H9 (cell line): ENCODE results near the gene PLEKHA5. TPM values are rescaled to one million over a fixed set of nuclear protein-coding genes. Genes with fewer than 3 reads are reported as not detected.

Experiments used
- DNase-seq: peaks from one replicate; pipeline ENCODE4 v3.0.0-alpha.2; 2017
- H2AFZ ChIP-seq: one replicate; pipeline ENCODE4 v1.6.1; 2013; ENCODE audit warnings: mild to moderate bottlenecking, low read length, control low read depth, moderate library complexity
- H2AK5ac ChIP-seq: 2 replicates; pipeline ENCODE4 v1.6.1; 2013; ENCODE audit warnings: low read length, control low read depth, mixed read lengths; ENCODE audit not compliant: insufficient read length
- H2BK120ac ChIP-seq: one replicate; pipeline ENCODE4 v1.6.1; 2013; ENCODE audit warnings: low read depth, mild to moderate bottlenecking, low read length, control low read depth, inconsistent platforms; ENCODE audit not compliant: poor library complexity, severe bottlenecking
- H2BK12ac ChIP-seq: 2 replicates; pipeline ENCODE4 v1.6.1; 2013; ENCODE audit warnings: low read length, control low read depth, mixed read lengths, low read depth; ENCODE audit not compliant: insufficient read length
- H2BK15ac ChIP-seq: 2 replicates; pipeline ENCODE4 v1.6.1; 2013; ENCODE audit warnings: low read depth, low read length, control low read depth
- H2BK20ac ChIP-seq: one replicate; pipeline ENCODE4 v1.6.1; 2013; ENCODE audit warnings: low read depth, mild to moderate bottlenecking, low read length, control low read depth, inconsistent platforms; ENCODE audit not compliant: poor library complexity, severe bottlenecking
- H2BK5ac ChIP-seq: 2 replicates; pipeline ENCODE4 v1.6.1; 2013; ENCODE audit warnings: low read length, control low read depth, mixed read lengths; ENCODE audit not compliant: insufficient read length
- H3K14ac ChIP-seq: 2 replicates; pipeline ENCODE4 v1.6.1; 2013; ENCODE audit warnings: low read length, control low read depth; ENCODE audit not compliant: insufficient read depth
- H3K18ac ChIP-seq: 2 replicates; pipeline ENCODE4 v1.6.1; 2013; ENCODE audit warnings: low read depth, mild to moderate bottlenecking, mixed read lengths, low read length, control low read depth; ENCODE audit not compliant: insufficient read length
- H3K23ac ChIP-seq: 2 replicates; pipeline ENCODE4 v1.6.1; 2013; ENCODE audit warnings: low read length, control low read depth, mixed read lengths, low read depth; ENCODE audit not compliant: insufficient read length
- H3K23me2 ChIP-seq: 2 replicates; pipeline ENCODE4 v1.6.1; 2013; ENCODE audit warnings: low read depth, mild to moderate bottlenecking, mixed read lengths, low read length, control low read depth; ENCODE audit not compliant: insufficient read length, poor library complexity, severe bottlenecking
- H3K27ac ChIP-seq: 2 replicates; pipeline ENCODE4 v1.5.1; 2013; ENCODE audit warnings: low read length, control low read depth, mixed read lengths, low read depth; ENCODE audit not compliant: insufficient read length
- H3K27me3 ChIP-seq: 2 replicates; pipeline ENCODE4 v1.6.1; 2013; ENCODE audit warnings: low read length, control low read depth, inconsistent platforms; ENCODE audit not compliant: insufficient read depth
- H3K4ac ChIP-seq: 2 replicates; pipeline ENCODE4 v1.6.1; 2013; ENCODE audit warnings: low read depth, mild to moderate bottlenecking, control low read depth, inconsistent platforms, low read length, moderate library complexity
- H3K4me1 ChIP-seq: 2 replicates; pipeline ENCODE4 v1.6.1; 2013; ENCODE audit warnings: low read length, control low read depth, inconsistent platforms; ENCODE audit not compliant: insufficient read depth
- H3K4me2 ChIP-seq: 2 replicates; pipeline ENCODE4 v1.6.1; 2013; ENCODE audit warnings: low read length, control low read depth, mixed read lengths; ENCODE audit not compliant: insufficient read length, insufficient read depth
- H3K56ac ChIP-seq: 2 replicates; pipeline ENCODE4 v1.6.1; 2013; ENCODE audit warnings: low read depth, mild to moderate bottlenecking, mixed read lengths, low read length, control low read depth; ENCODE audit not compliant: insufficient read length
- H3K79me1 ChIP-seq: 2 replicates; pipeline ENCODE4 v1.6.1; 2013; ENCODE audit warnings: low read depth, mild to moderate bottlenecking, moderate library complexity, low read length, control low read depth, inconsistent platforms; ENCODE audit not compliant: insufficient read depth, poor library complexity, severe bottlenecking
- H3K79me2 ChIP-seq: 2 replicates; pipeline ENCODE4 v1.6.1; 2013; ENCODE audit warnings: low read length, control low read depth, inconsistent platforms; ENCODE audit not compliant: insufficient read depth
- H3K9ac ChIP-seq: 2 replicates; pipeline ENCODE4 v1.6.1; 2013; ENCODE audit warnings: low read length, control low read depth, mixed read lengths; ENCODE audit not compliant: insufficient read length; ENCODE audit errors: extremely low read depth
- H3K9me3 ChIP-seq: one replicate; pipeline ENCODE4 v1.6.1; 2013; ENCODE audit warnings: low read depth, low read length, inconsistent platforms; ENCODE audit not compliant: control insufficient read depth
- H3T11ph ChIP-seq: one replicate; pipeline ENCODE4 v1.6.1; 2013; ENCODE audit warnings: mild to moderate bottlenecking, low read length, control low read depth, inconsistent platforms
- H4K20me1 ChIP-seq: one replicate; pipeline ENCODE4 v1.6.1; 2013; ENCODE audit not compliant: control insufficient read depth, insufficient read length, insufficient read depth
- H4K5ac ChIP-seq: 2 replicates; pipeline ENCODE4 v1.6.1; 2013; ENCODE audit warnings: low read depth, mild to moderate bottlenecking, mixed read lengths, low read length, control low read depth; ENCODE audit not compliant: insufficient read length
- H4K8ac ChIP-seq: replicated peaks from 2 replicates; pipeline ENCODE4 v1.6.1; 2013; ENCODE audit warnings: low read length, control low read depth, mixed read lengths, low read depth; ENCODE audit not compliant: insufficient read length
- H4K91ac ChIP-seq: 2 replicates; pipeline ENCODE4 v1.6.1; 2013; ENCODE audit warnings: low read depth, mild to moderate bottlenecking, moderate library complexity, mixed read lengths, low read length, control low read depth; ENCODE audit not compliant: insufficient read length
- H3K27ac Mint-ChIP-seq, 3 experiments: 2 replicates in 2 of 3; 3 replicates in 1 of 3; pipeline ENCODE4 v1.8.0; 2020 to 2021; ENCODE audit warnings: mixed read lengths in 3 of 3, mild to moderate bottlenecking in 1 of 3, moderate library complexity in 1 of 3
- H3K27me3 Mint-ChIP-seq: 2 replicates; pipeline ENCODE4 v1.8.0; 2021; ENCODE audit warnings: low read depth, mild to moderate bottlenecking, moderate library complexity, mixed read lengths
- H3K36me3 Mint-ChIP-seq, 3 experiments: 2 replicates in 2 of 3; 3 replicates in 1 of 3; pipeline ENCODE4 v1.8.0; 2020 to 2021; ENCODE audit warnings: low read depth in 3 of 3, mixed read lengths in 3 of 3; ENCODE audit not compliant: insufficient read depth in 1 of 3
- H3K4me1 Mint-ChIP-seq, 2 experiments: 2 replicates each; pipeline ENCODE4 v1.8.0; 2020; ENCODE audit warnings: mixed read lengths in 2 of 2
- H3K4me3 Mint-ChIP-seq, 2 experiments: 2 replicates in 1 of 2; 3 replicates in 1 of 2; pipeline ENCODE4 v1.8.0; 2020 to 2021; ENCODE audit warnings: mild to moderate bottlenecking in 2 of 2, mixed read lengths in 2 of 2, moderate library complexity in 1 of 2
- H3K9me3 Mint-ChIP-seq, 2 experiments: 2 replicates in 1 of 2; 3 replicates in 1 of 2; pipeline ENCODE4 v1.8.0; 2020; ENCODE audit warnings: mild to moderate bottlenecking in 2 of 2, mixed read lengths in 2 of 2, moderate library complexity in 1 of 2
- WGBS: extraction: QIAGEN DNeasy Blood & Tissue Kit; methylation state at CpG from one replicate; pipeline ENCODE4 v1.1.7; 2013; ENCODE audit warnings: missing lambda C conversion rate, low lambda C conversion rate, mixed read lengths; ENCODE audit not compliant: insufficient read length; ENCODE audit errors: extremely low coverage; 5-methylcytosine and 5-hydroxymethylcytosine counted together
- total RNA-seq: library from RNA; stranded (reverse); gene quantifications from 2 replicates; pipeline ENCODE4 v1.2.1, GENCODE V29; 2021
- TF ChIP-seq, protein P1 (sequence below): fragments of 200-600 bp; sonication (generic); conservative IDR thresholded peaks from 3 replicates; pipeline ENCODE4 v1.8.0; 2021; ENCODE audit warnings: antibody characterized with exemption, mild to moderate bottlenecking

PLEKHA5 gene
- total RNA-seq, 1 experiment from 2014 or later = 86.7 TPM

- no peak overlapping the region for H3K27ac ChIP-seq
- peaks cover 10% of the 10 kb centered on the region for H3K79me1 ChIP-seq
- no peak for DNase-seq
- H2AFZ ChIP-seq = no peak overlapping the region
- H3K36me3 Mint-ChIP-seq = peaks cover 24 to 60% (median 45%) of the 10 kb centered on the region in 3 experiments; a peak in 6 of 7 replicates
- H3K9ac ChIP-seq = no peak overlapping the region
- no peaks in the 10 kb centered on the region for H3K9me3 ChIP-seq
- no peak overlapping the region for H3K4ac ChIP-seq
- no peak overlapping the region for H3K4me3 Mint-ChIP-seq
- H2BK5ac ChIP-seq = no peak overlapping the region
- no peaks in the 10 kb centered on the region for H3K9me3 Mint-ChIP-seq
- H3K23ac ChIP-seq = no peak overlapping the region
- peak overlapping the region in 2 of 3 experiments; percentile 32 to 69; a peak in 4 of 7 replicates for H3K27ac Mint-ChIP-seq
- H3T11ph ChIP-seq = no peak overlapping the region
- H2BK20ac ChIP-seq = no peak overlapping the region
- no peak overlapping the region for H4K8ac ChIP-seq
- peaks cover 28% of the 10 kb centered on the region; the same call in 1 of the 2 replicates for H3K79me2 ChIP-seq
- no peak overlapping the region for H2BK12ac ChIP-seq
- TF ChIP-seq, protein P1, sequence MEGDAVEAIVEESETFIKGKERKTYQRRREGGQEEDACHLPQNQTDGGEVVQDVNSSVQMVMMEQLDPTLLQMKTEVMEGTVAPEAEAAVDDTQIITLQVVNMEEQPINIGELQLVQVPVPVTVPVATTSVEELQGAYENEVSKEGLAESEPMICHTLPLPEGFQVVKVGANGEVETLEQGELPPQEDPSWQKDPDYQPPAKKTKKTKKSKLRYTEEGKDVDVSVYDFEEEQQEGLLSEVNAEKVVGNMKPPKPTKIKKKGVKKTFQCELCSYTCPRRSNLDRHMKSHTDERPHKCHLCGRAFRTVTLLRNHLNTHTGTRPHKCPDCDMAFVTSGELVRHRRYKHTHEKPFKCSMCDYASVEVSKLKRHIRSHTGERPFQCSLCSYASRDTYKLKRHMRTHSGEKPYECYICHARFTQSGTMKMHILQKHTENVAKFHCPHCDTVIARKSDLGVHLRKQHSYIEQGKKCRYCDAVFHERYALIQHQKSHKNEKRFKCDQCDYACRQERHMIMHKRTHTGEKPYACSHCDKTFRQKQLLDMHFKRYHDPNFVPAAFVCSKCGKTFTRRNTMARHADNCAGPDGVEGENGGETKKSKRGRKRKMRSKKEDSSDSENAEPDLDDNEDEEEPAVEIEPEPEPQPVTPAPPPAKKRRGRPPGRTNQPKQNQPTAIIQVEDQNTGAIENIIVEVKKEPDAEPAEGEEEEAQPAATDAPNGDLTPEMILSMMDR = no peak
- no peak overlapping the region for H3K4me2 ChIP-seq
- no peak overlapping the region for H2AK5ac ChIP-seq
- H3K56ac ChIP-seq = no peak overlapping the region
- H3K4me1 Mint-ChIP-seq = peaks cover 37 to 41% of the 10 kb centered on the region in 2 experiments
- H3K27me3 ChIP-seq = no peaks in the 10 kb centered on the region
- H3K14ac ChIP-seq = no peak overlapping the region
- no peaks in the 10 kb centered on the region for H3K27me3 Mint-ChIP-seq
- H3K18ac ChIP-seq = no peak overlapping the region
- no peak overlapping the region for H2BK15ac ChIP-seq
- H2BK120ac ChIP-seq = no peak overlapping the region
- H3K23me2 ChIP-seq = no peaks in the 10 kb centered on the region
- no peak overlapping the region for H4K91ac ChIP-seq
- H4K5ac ChIP-seq = no peak overlapping the region
- H3K4me1 ChIP-seq = 0 out of 2 replicates have a peak, but pooled peaks cover 3% of the 10 kb centered on the region
- no CpG with 5 or more reads among the region's 8 CpGs for WGBS
- no peaks in the 10 kb centered on the region for H4K20me1 ChIP-seq
These were observed 11.1 kb downstream of the PLEKHA5 start for GRCh38 chr12:19140381-19141236.
